GM23338 (cell line): ENCODE measurements around the gene CMC1. TPM values are rescaled to one million over a fixed set of nuclear protein-coding genes. Genes with fewer than 3 reads are reported as not detected.

Experiments
- ATAC-seq: fragments of 200-7000 bp; cut with Tn5 transposase; 3 replicates; pipeline ENCODE4 v1.9.1; 2020
- DNase-seq: peaks from one replicate; pipeline ENCODE4 v3.0.0-alpha.2; 2015; ENCODE audit warnings: low spot score
- H2AFZ ChIP-seq: fragments of 200-600 bp; sonication (generic); 2 replicates; pipeline ENCODE4 v1.8.0; 2016; ENCODE audit warnings: antibody characterized with exemption, mild to moderate bottlenecking, moderate library complexity
- H3F3A ChIP-seq: fragments of 200-600 bp; sonication (generic); replicated peaks from 2 replicates; pipeline ENCODE4 v1.8.0; 2017; ENCODE audit warnings: antibody characterized with exemption, mixed run types, low read depth
- H3K27ac ChIP-seq: fragments of 200-600 bp; sonication (generic); 2 replicates; pipeline ENCODE4 v1.6.1; 2016; ENCODE audit warnings: low read depth
- H3K27me3 ChIP-seq: fragments of 200-600 bp; sonication (generic); 2 replicates; pipeline ENCODE4 v1.8.0; 2016; ENCODE audit warnings: mild to moderate bottlenecking, mixed run types, moderate library complexity; ENCODE audit not compliant: insufficient read depth
- H3K36me3 ChIP-seq: fragments of 200-600 bp; sonication (generic); 2 replicates; pipeline ENCODE4 v1.8.0; 2016; ENCODE audit warnings: mild to moderate bottlenecking; ENCODE audit not compliant: insufficient read depth
- H3K4me1 ChIP-seq: fragments of 200-600 bp; sonication (generic); 2 replicates; pipeline ENCODE4 v1.8.0; 2016; ENCODE audit warnings: mild to moderate bottlenecking, moderate library complexity; ENCODE audit not compliant: insufficient read depth
- H3K4me2 ChIP-seq: fragments of 200-600 bp; sonication (generic); 2 replicates; pipeline ENCODE4 v1.7.1; 2017; ENCODE audit warnings: mixed run types
- H3K4me3 ChIP-seq: fragments of 200-600 bp; sonication (generic); 2 replicates; pipeline ENCODE4 v1.6.1; 2016; ENCODE audit warnings: mixed run types
- H3K79me2 ChIP-seq: fragments of 200-600 bp; sonication (generic); replicated peaks from 2 replicates; pipeline ENCODE4 v1.8.0; 2017; ENCODE audit warnings: mild to moderate bottlenecking; ENCODE audit not compliant: insufficient read depth
- H3K9me2 ChIP-seq: fragments of 200-600 bp; sonication (generic); 2 replicates; pipeline ENCODE4 v1.8.0; 2017; ENCODE audit not compliant: insufficient read depth
- H4K20me1 ChIP-seq: fragments of 200-600 bp; sonication (generic); replicated peaks from 2 replicates; pipeline ENCODE4 v1.8.0; 2017; ENCODE audit warnings: mild to moderate bottlenecking; ENCODE audit not compliant: insufficient read depth
- H3K27ac Mint-ChIP-seq: 2 replicates; pipeline ENCODE4 v1.8.0; 2020; ENCODE audit warnings: inconsistent platforms, mild to moderate bottlenecking, moderate library complexity, mixed read lengths
- H3K27me3 Mint-ChIP-seq: 3 replicates; pipeline ENCODE4 v1.8.0; 2022; ENCODE audit warnings: low read depth, mild to moderate bottlenecking, moderate library complexity, mixed read lengths, inconsistent platforms; ENCODE audit not compliant: insufficient read depth, poor library complexity
- H3K36me3 Mint-ChIP-seq: 3 replicates; pipeline ENCODE4 v1.8.0; 2021; ENCODE audit warnings: low read depth, mild to moderate bottlenecking, inconsistent platforms, moderate library complexity, mixed read lengths
- H3K4me1 Mint-ChIP-seq: 3 replicates; pipeline ENCODE4 v1.8.0; 2020; ENCODE audit warnings: mild to moderate bottlenecking, inconsistent platforms, mixed read lengths
- H3K4me3 Mint-ChIP-seq: 3 replicates; pipeline ENCODE4 v1.8.0; 2021; ENCODE audit warnings: moderate library complexity, mild to moderate bottlenecking, inconsistent platforms, mixed read lengths
- H3K9me3 Mint-ChIP-seq: 3 replicates; pipeline ENCODE4 v1.8.0; 2020; ENCODE audit warnings: moderate library complexity, mild to moderate bottlenecking, inconsistent platforms, mixed read lengths
- CREB1 ChIP-seq: fragments of 250-450 bp; sonication (Bioruptor Pico); IDR thresholded peaks from 2 replicates; pipeline ENCODE4 v1.5.0; 2020; ENCODE audit warnings: low read depth, mild to moderate bottlenecking, moderate library complexity
- JUNB ChIP-seq: IDR thresholded peaks from one replicate; pipeline ENCODE4 v1.6.1; 2016; ENCODE audit warnings: antibody characterized with exemption; ENCODE audit not compliant: unreplicated experiment
- NANOG ChIP-seq: IDR thresholded peaks from 2 replicates; pipeline ENCODE4 v1.6.1; 2016; ENCODE audit warnings: antibody characterized with exemption, borderline replicate concordance
- POLR2AphosphoS5 ChIP-seq: IDR thresholded peaks from 2 replicates; pipeline ENCODE4 v1.6.1; 2016; ENCODE audit warnings: antibody characterized with exemption, low read depth
- STAT1 ChIP-seq: IDR thresholded peaks from one replicate; pipeline ENCODE4 v1.6.1; 2016; ENCODE audit warnings: antibody characterized with exemption; ENCODE audit not compliant: unreplicated experiment
- ZNF331 ChIP-seq: fragments of 250-450 bp; sonication (Bioruptor Pico); IDR thresholded peaks from 2 replicates; pipeline ENCODE4 v1.5.0; 2020; ENCODE audit warnings: low read depth, mild to moderate bottlenecking, moderate library complexity
- polyA plus RNA-seq: library from polyadenylated mRNA; unstranded; fragments of >200 nt; fragmentation: Nextera tagmentation; extraction: Ambion mirVana; gene quantifications from 2 replicates; pipeline ENCODE4 v1.2.1, GENCODE V29; 2016
- total RNA-seq: library from RNA; depleted of rRNA; stranded (reverse); fragments of >200 nt; shearing (Covaris generic); gene quantifications from 2 replicates; pipeline ENCODE4 v1.2.3, GENCODE V29; 2014
- TF ChIP-seq, protein P1 (sequence below), 2 experiments: fragments of 200-600 bp in 1 of 2; sonication (generic) in 1 of 2; conservative IDR thresholded peaks; 2 replicates each; pipeline versions ENCODE4 v1.5.1 to v1.6.1; 2016 to 2017; ENCODE audit warnings: antibody characterized with exemption in 2 of 2, low read depth in 2 of 2, mild to moderate bottlenecking in 2 of 2, moderate library complexity in 1 of 2
- TF ChIP-seq, protein P2 (sequence below): IDR thresholded peaks from 2 replicates; pipeline ENCODE4 v1.6.1; 2016; ENCODE audit warnings: antibody characterized with exemption

The CMC1 gene
- total and polyA plus RNA-seq, 2 experiments from 2014 or later: 9.2 to 144 TPM

DNA sequence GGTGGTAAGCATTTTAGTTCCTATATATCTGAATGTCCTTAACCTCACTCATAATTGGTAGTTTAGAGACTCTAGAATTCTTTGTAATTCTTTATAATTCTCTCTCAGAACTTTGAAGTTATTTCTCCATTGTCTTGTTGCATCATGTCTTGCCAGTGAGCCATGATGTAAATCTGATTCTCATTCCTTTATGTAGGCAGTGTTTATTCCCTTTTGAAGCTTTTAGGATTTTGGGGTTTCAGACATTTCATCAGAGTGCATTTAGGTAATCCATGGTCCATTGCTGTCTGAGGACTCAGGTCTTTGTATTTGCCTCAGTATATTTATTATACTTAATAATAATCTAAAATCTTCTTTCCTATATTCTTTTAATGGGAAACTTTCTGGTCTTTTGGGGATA is 20.6 kb downstream of the CMC1 start (continued):
- TF ChIP-seq, protein P1, sequence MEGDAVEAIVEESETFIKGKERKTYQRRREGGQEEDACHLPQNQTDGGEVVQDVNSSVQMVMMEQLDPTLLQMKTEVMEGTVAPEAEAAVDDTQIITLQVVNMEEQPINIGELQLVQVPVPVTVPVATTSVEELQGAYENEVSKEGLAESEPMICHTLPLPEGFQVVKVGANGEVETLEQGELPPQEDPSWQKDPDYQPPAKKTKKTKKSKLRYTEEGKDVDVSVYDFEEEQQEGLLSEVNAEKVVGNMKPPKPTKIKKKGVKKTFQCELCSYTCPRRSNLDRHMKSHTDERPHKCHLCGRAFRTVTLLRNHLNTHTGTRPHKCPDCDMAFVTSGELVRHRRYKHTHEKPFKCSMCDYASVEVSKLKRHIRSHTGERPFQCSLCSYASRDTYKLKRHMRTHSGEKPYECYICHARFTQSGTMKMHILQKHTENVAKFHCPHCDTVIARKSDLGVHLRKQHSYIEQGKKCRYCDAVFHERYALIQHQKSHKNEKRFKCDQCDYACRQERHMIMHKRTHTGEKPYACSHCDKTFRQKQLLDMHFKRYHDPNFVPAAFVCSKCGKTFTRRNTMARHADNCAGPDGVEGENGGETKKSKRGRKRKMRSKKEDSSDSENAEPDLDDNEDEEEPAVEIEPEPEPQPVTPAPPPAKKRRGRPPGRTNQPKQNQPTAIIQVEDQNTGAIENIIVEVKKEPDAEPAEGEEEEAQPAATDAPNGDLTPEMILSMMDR (conservative IDR thresholded peaks at IDR 0.05; ENCODE audit: low read depth in 2 of 2): no peak
- TF ChIP-seq, protein P2, sequence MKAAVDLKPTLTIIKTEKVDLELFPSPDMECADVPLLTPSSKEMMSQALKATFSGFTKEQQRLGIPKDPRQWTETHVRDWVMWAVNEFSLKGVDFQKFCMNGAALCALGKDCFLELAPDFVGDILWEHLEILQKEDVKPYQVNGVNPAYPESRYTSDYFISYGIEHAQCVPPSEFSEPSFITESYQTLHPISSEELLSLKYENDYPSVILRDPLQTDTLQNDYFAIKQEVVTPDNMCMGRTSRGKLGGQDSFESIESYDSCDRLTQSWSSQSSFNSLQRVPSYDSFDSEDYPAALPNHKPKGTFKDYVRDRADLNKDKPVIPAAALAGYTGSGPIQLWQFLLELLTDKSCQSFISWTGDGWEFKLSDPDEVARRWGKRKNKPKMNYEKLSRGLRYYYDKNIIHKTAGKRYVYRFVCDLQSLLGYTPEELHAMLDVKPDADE: no peak

DNA sequence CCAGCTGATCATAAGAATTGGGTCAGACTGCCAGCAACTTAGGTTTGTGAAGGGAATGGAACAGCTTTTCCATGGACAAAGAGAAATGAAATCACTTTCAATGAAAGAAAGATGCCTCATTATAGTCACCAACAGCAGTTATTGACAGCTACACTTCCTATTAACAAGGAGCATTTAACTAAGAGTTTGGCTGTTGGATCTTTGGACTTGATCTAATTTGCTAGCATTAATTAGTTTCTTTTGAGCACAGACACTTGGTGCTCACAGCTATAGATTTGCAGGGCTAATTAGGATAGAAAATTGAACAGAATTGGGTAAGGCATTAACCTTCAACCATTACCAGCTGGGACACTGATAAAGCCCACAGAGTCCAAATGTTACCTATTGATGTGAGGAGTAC is 24.2 kb downstream of the CMC1 start:
- H3K79me2 ChIP-seq: peaks cover 13% of the 10 kb centered on the region; the same call in 1 of the 2 replicates

DNA sequence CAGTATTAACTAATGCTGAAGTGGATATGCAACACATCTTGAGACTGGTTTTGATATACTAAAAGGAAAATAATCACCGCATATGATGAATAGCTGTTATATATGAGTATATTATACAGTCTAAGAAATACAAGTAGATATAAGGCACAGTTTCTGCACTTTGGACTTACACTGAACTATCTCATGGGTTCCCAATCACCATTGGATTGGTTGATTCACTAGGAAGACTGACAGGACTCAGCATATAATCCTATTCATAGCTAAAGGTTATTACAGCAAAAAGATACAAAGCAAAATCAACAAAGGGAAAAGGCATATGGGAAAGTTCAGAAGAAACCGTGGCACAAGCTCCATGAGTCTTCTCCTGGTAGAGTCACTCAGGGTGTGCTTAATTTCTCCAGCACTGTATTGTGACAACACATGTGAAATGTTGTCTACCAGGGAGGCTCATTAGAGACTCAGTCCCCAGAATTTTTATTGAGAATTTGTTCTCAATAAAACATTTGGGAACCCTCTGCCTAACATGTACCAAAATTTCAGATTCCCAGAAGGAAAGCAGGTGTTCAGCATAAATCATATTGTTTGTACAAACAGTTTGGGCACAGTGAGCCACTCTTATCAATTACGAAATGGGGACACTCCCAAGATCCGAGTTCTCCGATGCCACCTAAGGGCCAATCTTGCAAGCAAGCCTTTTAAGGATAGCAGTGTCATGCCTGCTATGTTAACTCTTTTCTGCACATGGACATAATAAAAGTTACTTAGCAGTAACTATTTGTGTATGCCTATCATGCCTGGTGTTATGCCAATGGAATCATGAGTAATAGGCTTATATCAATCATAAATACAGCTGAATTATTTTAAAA is 26.8 kb downstream of the CMC1 start:
- H3K4me2 ChIP-seq: no peak overlapping the region
- Mint-ChIP-seq H3K27ac (no peak overlapping the region), H3K27me3 (no peaks in the 10 kb centered on the region), H3K4me1 (no peaks in the 10 kb centered on the region), H3K4me3 (no peak overlapping the region), H3K9me3 (peaks cover 20% of the 10 kb centered on the region), H3K36me3 (peaks cover 40% of the 10 kb centered on the region)
- H3F3A ChIP-seq: no peaks in the 10 kb centered on the region
- DNase-seq: peak; percentile 22
- H3K36me3 ChIP-seq: no peaks in the 10 kb centered on the region; the same call in 1 of the 2 replicates
- no peak overlapping the region for H2AFZ ChIP-seq
- no peak overlapping the region for H3K4me3 ChIP-seq
- H3K4me1 ChIP-seq: no peaks in the 10 kb centered on the region
- H3K27me3 ChIP-seq: no peaks in the 10 kb centered on the region
- ATAC-seq: no peak
- H3K9me2 ChIP-seq: no peaks in the 10 kb centered on the region
- H3K27ac ChIP-seq: no peak overlapping the region
- H4K20me1 ChIP-seq: no peaks in the 10 kb centered on the region
- H3K79me2 ChIP-seq: peaks cover 11% of the 10 kb centered on the region
- TF ChIP-seq CREB1 (CRISPR knock-in tag) (no peak), STAT1 (no peak), JUNB (no peak), POLR2AphosphoS5 (no peak), ZNF331 (CRISPR knock-in tag) (no peak), NANOG (no peak)
- TF ChIP-seq, protein P1 (conservative IDR thresholded peaks at IDR 0.05; ENCODE audit: low read depth in 2 of 2): peak in 1 of 2 experiments; percentile 57; a peak in 2 of 4 replicates

More for the DNA sequence above, 24.2 kb downstream of the CMC1 start:
- H3K27ac ChIP-seq: no peak overlapping the region
- Mint-ChIP-seq H3K4me3 (no peak overlapping the region), H3K27me3 (no peaks in the 10 kb centered on the region), H3K4me1 (no peaks in the 10 kb centered on the region; the same call in 2 of the 3 replicates), H3K36me3 (peaks cover 14% of the 10 kb centered on the region; the same call in 2 of the 3 replicates), H3K27ac (no peak overlapping the region), H3K9me3 (peaks cover 4% of the 10 kb centered on the region; the same call in 2 of the 3 replicates)
- H3K4me3 ChIP-seq: no peak overlapping the region
- H3K9me2 ChIP-seq: no peaks in the 10 kb centered on the region
- no peak overlapping the region for H2AFZ ChIP-seq
- ATAC-seq (no peak), DNase-seq (no peak)
- no peaks in the 10 kb centered on the region for H3F3A ChIP-seq
- H3K36me3 ChIP-seq: no peaks in the 10 kb centered on the region
- H3K4me2 ChIP-seq: no peak overlapping the region
- no peak for TF ChIP-seq NANOG
- no peak for TF ChIP-seq STAT1
- no peak for TF ChIP-seq JUNB
- no peak for TF ChIP-seq CREB1 (CRISPR knock-in tag)
- no peaks in the 10 kb centered on the region for H3K4me1 ChIP-seq
- no peaks in the 10 kb centered on the region for H4K20me1 ChIP-seq
- no peaks in the 10 kb centered on the region for H3K27me3 ChIP-seq
